ENCODE results near the gene FAM3B. TPM values are rescaled to one million over a fixed set of nuclear protein-coding genes. Genes with fewer than 3 reads are reported as not detected.
A peak's percentile ranks its signal among the peaks of the same experiment; 100 is the strongest.

The FAM3B gene
- total and polyA plus RNA-seq, 12 donors: 0.04 to 0.42 (median 0.30) TPM; not detected in 6

GRCh38 chr21:41393876-41394465, 77.4 kb downstream of the FAM3B start:
- Histone ChIP-seq H3K27me3 (no peaks in the 10 kb centered on the region), H3K27ac (no peak overlapping the region), H3K4me1 (peaks cover 0 to 30% (median 0%) of the 10 kb centered on the region in 9 donors), H3K9me3 (no peaks in the 10 kb centered on the region), H3K36me3 (peaks cover 0 to 96% (median 6%) of the 10 kb centered on the region in 9 donors), H3K4me3 (no peak overlapping the region)
- intact Hi-C loops (cut with DNase I): no loop called here
- TF ChIP-seq CTCF (IDR thresholded peaks at IDR 0.05): no peak
- 85 to 92% methylated on average over 8 of the region's 8 CpGs for WGBS, 2 donors
- no peak for DNase-seq
- no peak for ATAC-seq

DNA sequence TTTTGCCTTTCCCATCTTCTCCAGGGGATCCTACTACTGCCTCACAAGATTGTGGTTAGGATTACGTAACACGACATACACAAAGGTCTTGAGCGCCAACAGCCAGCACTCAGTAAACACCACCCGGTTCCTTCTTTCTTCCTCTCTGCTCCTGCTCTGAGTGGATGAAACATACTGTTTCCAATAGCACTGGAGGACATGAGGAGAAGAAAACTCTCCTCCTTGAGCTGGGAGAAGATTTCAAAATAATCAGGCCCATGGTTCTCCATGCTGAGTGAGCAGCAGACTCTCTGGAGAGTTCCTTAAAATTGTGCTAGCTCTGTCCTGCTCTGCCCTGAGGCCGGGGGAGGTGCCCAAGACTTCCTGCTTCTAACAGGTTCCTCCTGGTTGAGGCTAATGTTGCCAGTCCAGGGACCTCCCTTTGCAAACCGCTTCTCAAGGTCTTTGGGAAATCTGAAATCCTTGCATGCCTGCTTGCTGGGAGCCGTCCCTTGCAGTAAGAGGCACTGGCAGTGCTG, 80.0 kb downstream of the FAM3B start:
- Histone ChIP-seq H3K27ac (peak overlapping the region in 1 of 10 donors; percentile 75), H3K27me3 (no peaks in the 10 kb centered on the region), H3K4me1 (peaks cover 0 to 30% (median 0%) of the 10 kb centered on the region in 9 donors), H3K36me3 (peaks cover 0 to 95% (median 7%) of the 10 kb centered on the region in 9 donors), H3K9me3 (no peaks in the 10 kb centered on the region), H3K4me3 (no peak overlapping the region)
- DNase-seq (no peak), ATAC-seq (peak in 5 of 8 donors; percentile 33 to 83 (median 71))
- 71% methylated on average over 7 of the region's 7 CpGs for WGBS, 2 donors
- TF ChIP-seq CTCF (IDR thresholded peaks at IDR 0.05): no peak
- intact Hi-C loops (cut with DNase I): no loop called here

- H3K27me3 ChIP-seq: no peaks in the 10 kb centered on the region
- no peaks in the 10 kb centered on the region for H3K9me3 ChIP-seq
- ATAC-seq: no peak
- H3K36me3 ChIP-seq: peaks cover 0 to 95% (median 10%) of the 10 kb centered on the region in 9 donors
- intact Hi-C loops (cut with DNase I): no loop called here
- WGBS, 2 donors: 88 to 90% methylated on average over 7 of the region's 7 CpGs
- no peak for DNase-seq
- peak overlapping the region in 1 of 10 donors; percentile 75 for H3K27ac ChIP-seq
- peaks cover 0 to 30% (median 0%) of the 10 kb centered on the region in 9 donors for H3K4me1 ChIP-seq
- no peak for TF ChIP-seq CTCF (IDR thresholded peaks at IDR 0.05)
- no peak overlapping the region for H3K4me3 ChIP-seq
Measured at GRCh38 chr21:41397471-41397891, 80.9 kb downstream of the FAM3B start.

DNA sequence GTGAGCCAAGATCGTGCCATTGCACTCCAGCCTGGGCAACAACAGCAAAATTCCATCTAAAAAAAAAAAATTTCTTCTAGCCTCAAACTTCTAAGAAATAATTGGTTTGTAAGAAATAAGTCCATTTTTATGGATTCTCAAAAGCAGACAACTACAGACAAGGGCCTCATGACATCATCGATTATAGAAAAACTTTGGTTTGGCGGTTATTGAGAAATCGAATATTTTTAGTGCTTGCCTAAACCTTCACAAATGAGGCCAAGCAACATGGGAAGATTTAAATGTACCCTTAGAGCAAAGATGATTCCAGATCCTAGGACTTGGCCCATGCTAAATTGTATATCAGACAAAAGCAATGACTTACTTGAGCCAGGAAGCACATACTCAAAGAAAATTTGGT, 81.7 kb downstream of the FAM3B start:
- peaks cover 0 to 30% (median 0%) of the 10 kb centered on the region in 9 donors for H3K4me1 ChIP-seq
- no peak overlapping the region for H3K4me3 ChIP-seq
- H3K27me3 ChIP-seq: no peaks in the 10 kb centered on the region
- H3K36me3 ChIP-seq: peaks cover 0 to 95% (median 10%) of the 10 kb centered on the region in 9 donors
- peak overlapping the region in 1 of 10 donors; percentile 75 for H3K27ac ChIP-seq
- intact Hi-C loops (cut with DNase I): no loop called here
- no peak for TF ChIP-seq CTCF (IDR thresholded peaks at IDR 0.05)
- no peaks in the 10 kb centered on the region for H3K9me3 ChIP-seq
- DNase-seq (no peak), ATAC-seq (no peak)
- 91 to 96% methylated on average over 4 of the region's 4 CpGs for WGBS, 2 donors

All from heart right ventricle (tissue), 16 donors.